HG02623 (cell line): ENCODE results near the gene TRMT2A.

Experiments used
- ATAC-seq: cut with Tn5 transposase; IDR thresholded peaks from one replicate; pipeline ENCODE4 v1.9.1; 2021; ENCODE audit warnings: moderate library complexity; ENCODE audit not compliant: unreplicated experiment

The TRMT2A gene

GRCh38 chr22:20149257-20150250 is 32.5 kb upstream of the TRMT2A start:
- no peak for ATAC-seq

- no peak for ATAC-seq
Observed at GRCh38 chr22:20148414-20148813, 31.4 kb upstream of the TRMT2A start.

- ATAC-seq: no peak
Observed at GRCh38 chr22:20147237-20147988, 30.4 kb upstream of the TRMT2A start.

- no peak for ATAC-seq
Observed at GRCh38 chr22:20146777-20147176, 29.8 kb upstream of the TRMT2A start.

- no peak for ATAC-seq
Observed at GRCh38 chr22:20145832-20146223, 28.8 kb upstream of the TRMT2A start.

- no peak for ATAC-seq
Observed at GRCh38 chr22:20145206-20145831, 28.3 kb upstream of the TRMT2A start.

GRCh38 chr22:20143883-20144665 is 27.0 kb upstream of the TRMT2A start:
- no peak for ATAC-seq

- no peak for ATAC-seq
Observed at GRCh38 chr22:20142711-20143621, 25.9 kb upstream of the TRMT2A start.

- ATAC-seq: no peak
Observed at GRCh38 chr22:20141186-20142077, 24.4 kb upstream of the TRMT2A start.

- ATAC-seq: no peak
Observed at GRCh38 chr22:20140521-20140964, 23.5 kb upstream of the TRMT2A start.

GRCh38 chr22:20140107-20140445 is 23.1 kb upstream of the TRMT2A start:
- no peak for ATAC-seq

GRCh38 chr22:20139391-20140106 is 22.5 kb upstream of the TRMT2A start:
- ATAC-seq: no peak

- ATAC-seq: no peak
Observed at GRCh38 chr22:20138868-20139267, 21.8 kb upstream of the TRMT2A start.

- ATAC-seq: no peak
Observed at GRCh38 chr22:20138417-20138738, 21.4 kb upstream of the TRMT2A start.

- no peak for ATAC-seq
Observed at GRCh38 chr22:20137671-20138416, 20.8 kb upstream of the TRMT2A start.

- no peak for ATAC-seq
Observed at GRCh38 chr22:20137113-20137512, 20.1 kb upstream of the TRMT2A start.

- no peak for ATAC-seq
Observed at GRCh38 chr22:20136603-20136873, 19.5 kb upstream of the TRMT2A start.
